ENCODE data around the gene WIPF3.
A peak's percentile ranks its signal among the peaks of the same experiment; 100 is the strongest.
"Not testable (repeated sequence)": the region's sequence is repeated elsewhere in the genome, so short reads cannot be mapped to it uniquely, and the experiment has no call there.

Gene WIPF3

GRCh38 chr7:29882481-29882880 is 76.2 kb downstream of the WIPF3 start:
- DNase-seq: peak; percentile 26

DNA sequence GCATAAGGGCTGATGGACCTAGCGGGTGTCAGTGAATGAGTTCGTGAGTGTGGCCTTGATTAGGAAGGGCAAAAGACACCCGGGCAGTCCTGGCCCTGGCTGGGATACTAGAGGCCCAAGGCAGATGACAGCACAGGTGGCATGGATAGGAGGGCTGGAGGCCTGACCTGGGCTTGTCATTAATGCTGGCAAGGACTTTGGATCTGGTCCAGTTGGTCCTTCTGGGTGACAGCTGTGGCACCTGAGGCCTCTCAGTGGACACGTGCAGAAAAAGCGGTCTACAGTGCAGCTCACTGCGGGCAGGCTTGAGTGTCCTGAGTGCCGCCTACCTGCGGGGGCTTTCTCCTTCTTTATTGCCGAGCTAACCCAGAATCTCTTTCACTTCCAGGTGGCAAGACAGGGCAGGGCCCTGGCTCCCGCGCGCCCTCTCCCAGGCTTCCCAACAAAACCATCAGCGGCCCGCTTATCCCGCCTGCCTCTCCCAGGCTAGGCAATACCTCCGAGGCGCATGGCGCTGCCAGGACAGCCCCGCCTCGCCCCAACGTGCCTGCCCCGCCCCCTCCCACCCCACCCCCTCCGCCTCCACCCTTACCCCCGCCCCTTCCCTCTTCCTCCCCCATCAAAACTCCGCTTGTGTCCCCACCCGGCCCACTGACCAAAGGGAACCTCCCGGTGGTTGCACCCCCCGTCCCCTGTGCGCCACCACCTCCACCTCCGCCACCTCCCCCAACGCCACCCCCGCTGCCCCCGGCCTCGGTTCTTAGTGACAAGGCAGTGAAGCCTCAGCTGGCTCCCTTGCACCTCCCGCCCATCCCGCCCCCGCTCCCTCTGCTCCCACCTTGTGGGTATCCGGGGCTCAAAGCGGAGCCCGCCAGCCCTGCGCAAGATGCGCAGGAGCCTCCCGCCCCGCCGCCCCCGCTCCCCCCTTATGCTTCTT is 77.4 kb downstream of the WIPF3 start:
- no peak for DNase-seq

- peak; percentile 45 for DNase-seq
Observed at GRCh38 chr7:29884399-29885272, 78.3 kb downstream of the WIPF3 start.

- DNase-seq: peak; percentile 17
Observed at GRCh38 chr7:29885626-29886025, 79.3 kb downstream of the WIPF3 start.

- no peak for DNase-seq
Observed at GRCh38 chr7:29886827-29887226, 80.5 kb downstream of the WIPF3 start.

DNA sequence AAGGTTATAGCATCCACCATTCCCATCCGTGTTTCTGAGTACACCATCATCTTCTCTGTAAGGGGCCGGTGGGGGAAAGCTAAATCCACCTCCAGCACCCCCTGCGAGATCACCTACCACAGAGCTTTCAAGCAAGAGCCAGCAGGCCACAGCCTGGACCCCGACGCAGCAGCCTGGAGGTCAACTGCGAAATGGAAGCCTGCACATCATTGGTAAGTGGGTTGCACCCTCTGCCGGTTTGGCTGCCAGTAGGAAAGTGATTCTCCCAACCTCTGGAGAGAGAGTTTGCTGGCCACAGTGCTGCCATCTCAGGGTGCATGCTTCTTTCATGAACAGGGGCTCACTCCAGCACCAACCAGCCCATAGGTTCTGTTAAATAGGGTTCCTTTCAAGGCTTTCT is 81.7 kb downstream of the WIPF3 start:
- no peak for DNase-seq

DNA sequence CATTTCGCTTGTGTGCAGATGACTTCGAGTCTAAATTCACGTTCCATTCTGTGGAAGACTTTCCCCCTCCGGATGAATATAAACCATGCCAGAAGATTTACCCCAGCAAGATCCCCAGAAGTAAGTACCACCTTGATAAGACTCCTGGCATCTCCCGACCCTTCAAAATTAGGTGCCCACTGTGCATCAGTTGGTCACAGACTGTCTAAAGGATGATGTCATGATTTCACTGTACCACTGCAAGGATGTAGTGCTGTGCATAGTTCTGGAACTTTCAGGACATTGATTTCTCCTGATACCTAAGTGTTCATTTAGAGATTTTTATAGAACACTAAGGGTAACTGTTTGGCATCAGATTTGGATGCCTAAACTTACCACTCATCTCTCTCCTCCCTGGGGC is 83.0 kb downstream of the WIPF3 start:
- DNase-seq: no peak

DNA sequence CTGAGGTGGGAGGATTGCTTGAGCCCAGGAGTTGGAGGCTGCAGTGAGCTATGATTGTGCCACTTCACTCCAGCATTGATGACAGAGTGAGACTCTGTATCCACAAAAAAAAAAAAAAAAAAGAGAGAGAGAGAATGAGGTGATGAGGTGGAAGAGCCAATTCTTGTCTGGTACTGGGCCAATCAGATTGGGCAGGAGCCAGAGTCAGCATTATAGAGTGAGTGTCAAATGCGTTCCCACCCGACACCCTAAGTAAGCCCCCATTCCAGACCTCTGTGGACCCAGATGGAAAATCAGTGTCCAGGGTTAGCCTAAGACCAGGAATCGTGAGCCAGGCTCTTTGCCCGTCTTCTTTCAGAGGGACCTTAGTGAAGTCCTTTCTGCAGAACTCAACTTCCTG is 83.9 kb downstream of the WIPF3 start:
- no peak for DNase-seq

GRCh38 chr7:29890786-29891185 is 84.5 kb downstream of the WIPF3 start:
- DNase-seq: not testable (repeated sequence)

DNA sequence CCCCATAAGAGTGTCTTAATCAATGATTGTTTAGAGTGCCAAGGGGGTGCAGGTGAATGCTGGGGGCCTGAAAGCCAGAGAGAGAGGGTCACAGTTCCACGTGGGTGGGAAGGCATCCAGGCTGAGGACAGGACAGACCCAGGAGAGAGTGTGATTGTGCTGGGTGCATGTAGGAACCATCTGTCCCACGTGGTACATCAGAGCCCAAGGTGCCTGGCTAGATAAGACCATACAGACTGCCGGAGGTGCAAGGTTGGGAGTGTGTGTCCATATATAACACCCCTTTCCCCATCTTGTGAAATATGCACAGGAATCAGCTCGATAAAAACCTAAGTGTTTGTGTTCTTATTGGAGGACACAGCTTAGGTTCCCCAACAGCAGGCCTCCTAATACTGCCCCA is 85.5 kb downstream of the WIPF3 start:
- no peak for DNase-seq

DNA sequence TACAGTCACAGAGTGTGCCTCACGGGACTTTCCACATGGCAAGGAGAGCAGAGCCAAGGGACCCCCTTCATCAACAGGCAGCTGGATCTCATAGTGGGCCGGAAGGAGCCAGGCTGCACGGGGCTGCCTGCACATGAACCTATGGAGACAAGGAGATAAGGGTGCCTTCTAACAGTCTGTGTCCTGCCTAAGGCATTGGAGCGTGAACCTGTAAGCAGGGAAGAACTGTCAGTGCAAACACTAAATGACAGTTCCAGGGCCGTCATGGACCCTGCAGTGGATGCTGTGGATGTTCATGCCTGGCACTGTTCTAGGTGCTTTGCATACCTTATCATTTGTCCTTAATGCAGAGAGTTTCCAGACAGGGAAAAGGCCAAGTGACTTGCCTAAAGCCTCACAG is 85.9 kb downstream of the WIPF3 start:
- DNase-seq: no peak

GRCh38 chr7:29893351-29893965 is 87.2 kb downstream of the WIPF3 start:
- no peak for DNase-seq

GRCh38 chr7:29894256-29894655 is 87.9 kb downstream of the WIPF3 start:
- no peak for DNase-seq

GRCh38 chr7:29895559-29895958 is 89.3 kb downstream of the WIPF3 start:
- no peak for DNase-seq

DNA sequence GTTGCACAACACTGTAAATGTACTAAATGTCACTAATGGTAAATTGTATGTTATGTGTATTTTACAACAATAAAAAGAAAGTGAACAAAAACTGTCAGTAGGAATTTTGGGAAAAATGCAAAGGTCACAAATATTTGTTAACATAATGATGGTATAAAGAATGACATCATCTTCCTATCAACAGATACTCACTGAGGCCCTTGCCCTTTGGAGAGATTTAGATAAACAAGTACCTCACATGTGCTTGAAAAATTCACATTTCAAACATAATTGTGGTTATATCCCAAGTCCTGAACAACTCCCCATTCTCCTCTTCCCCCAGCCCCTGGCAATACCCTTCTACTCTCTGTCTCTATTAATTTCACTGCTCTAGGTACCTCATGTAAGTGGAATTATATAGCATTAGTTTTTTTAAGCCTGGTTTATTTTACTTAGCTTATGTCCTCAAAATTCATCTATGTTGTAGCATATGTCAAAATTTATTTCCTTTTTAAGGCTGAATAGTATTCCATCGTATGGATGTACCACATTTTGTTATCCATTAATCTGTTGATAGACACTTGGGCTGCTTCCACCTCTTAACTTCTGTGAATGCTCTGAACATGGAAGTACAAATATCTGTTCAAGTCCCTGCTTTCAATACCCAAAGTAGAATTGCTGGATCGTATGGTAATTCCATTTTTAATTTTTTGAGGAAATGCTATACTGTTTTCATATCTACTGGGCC is 90.5 kb downstream of the WIPF3 start:
- DNase-seq: no peak

GRCh38 chr7:29898301-29898700 is 92.0 kb downstream of the WIPF3 start:
- no peak for DNase-seq

DNA sequence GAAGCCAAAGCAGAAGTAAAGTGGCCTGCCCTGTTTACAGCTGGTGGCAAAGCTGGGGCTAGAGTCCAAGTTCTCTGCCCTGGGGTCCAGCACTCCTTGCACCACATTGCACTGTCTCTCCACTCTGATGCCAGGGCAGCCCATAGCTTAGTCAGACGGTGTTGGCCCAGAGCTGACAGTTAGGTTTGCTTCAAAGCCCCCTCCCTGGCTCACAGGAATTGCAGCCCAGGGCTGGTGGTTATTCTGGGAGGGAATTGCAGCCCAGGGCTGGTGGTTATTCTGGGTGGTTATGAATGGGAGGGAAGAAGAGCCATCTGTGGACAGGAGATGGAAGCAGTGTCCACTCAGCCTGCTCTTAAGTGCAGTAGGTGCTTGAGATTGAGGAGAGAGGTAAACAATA is 94.4 kb downstream of the WIPF3 start:
- DNase-seq: no peak

- no peak for DNase-seq
Observed at GRCh38 chr7:29906200-29907022, 100.1 kb downstream of the WIPF3 start.

DNA sequence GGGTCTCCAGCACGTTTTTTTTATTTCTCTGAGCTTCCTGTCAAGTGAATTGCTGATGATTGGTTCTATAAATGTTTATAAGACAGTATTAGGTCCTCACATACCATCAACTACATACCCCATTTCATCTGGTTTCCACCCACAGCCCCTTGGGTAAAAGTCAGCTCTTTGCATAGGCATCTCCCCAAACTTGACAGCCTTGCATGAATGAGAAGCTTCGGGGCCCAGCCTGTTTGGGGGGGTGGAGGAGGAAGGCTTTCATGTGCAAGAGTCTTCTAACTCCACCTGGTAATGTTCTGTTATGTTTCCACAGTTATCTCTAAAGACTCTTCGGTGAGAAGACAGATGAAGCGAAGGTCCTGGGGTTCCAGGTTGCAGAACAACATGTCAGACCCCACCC is 107.9 kb downstream of the WIPF3 start:
- no peak for DNase-seq

- DNase-seq: no peak
Observed at GRCh38 chr7:29915481-29916215, 109.3 kb downstream of the WIPF3 start.

GRCh38 chr7:29917641-29918040 is 111.3 kb downstream of the WIPF3 start:
- DNase-seq: no peak

All from NCI-H82 (cell line).